ENCODE data around the gene CD58.
"Not testable (repeated sequence)": the region's sequence is repeated elsewhere in the genome, so short reads cannot be mapped to it uniquely, and the experiment has no call there.

Gene CD58

DNA sequence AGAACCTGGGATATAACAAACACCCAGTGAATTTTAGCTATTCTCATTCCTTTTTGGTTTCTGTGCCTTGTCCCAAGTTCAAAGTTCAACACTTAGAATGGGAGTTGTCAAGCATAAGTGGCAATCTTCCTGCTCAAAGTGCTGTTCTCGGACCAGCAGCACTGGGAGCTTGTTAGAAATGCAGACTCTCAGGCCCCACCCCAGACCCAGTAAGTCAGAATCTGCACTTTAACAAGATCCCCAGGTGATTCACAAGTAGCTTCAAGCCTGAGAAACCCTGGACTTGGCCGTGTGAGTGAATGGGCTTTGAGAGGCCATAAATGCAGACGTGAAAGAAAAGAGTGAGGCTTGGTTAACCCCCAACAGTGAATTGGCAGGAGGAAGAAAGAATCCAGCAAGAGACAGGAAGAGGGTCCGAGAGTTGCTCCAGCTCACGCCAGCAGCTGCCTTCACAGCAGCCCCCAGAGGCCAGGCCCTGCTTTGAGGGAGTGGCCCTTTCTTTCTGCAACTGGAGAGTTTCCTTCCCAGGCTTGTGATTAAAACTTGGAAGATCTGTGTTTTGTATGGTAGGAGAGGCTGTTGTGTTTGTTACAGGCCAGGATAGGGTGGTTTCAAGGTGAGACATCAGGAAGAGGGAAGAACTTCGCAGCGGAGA, 21.3 kb upstream of the CD58 start:
- not testable (repeated sequence) for DNase-seq

DNA sequence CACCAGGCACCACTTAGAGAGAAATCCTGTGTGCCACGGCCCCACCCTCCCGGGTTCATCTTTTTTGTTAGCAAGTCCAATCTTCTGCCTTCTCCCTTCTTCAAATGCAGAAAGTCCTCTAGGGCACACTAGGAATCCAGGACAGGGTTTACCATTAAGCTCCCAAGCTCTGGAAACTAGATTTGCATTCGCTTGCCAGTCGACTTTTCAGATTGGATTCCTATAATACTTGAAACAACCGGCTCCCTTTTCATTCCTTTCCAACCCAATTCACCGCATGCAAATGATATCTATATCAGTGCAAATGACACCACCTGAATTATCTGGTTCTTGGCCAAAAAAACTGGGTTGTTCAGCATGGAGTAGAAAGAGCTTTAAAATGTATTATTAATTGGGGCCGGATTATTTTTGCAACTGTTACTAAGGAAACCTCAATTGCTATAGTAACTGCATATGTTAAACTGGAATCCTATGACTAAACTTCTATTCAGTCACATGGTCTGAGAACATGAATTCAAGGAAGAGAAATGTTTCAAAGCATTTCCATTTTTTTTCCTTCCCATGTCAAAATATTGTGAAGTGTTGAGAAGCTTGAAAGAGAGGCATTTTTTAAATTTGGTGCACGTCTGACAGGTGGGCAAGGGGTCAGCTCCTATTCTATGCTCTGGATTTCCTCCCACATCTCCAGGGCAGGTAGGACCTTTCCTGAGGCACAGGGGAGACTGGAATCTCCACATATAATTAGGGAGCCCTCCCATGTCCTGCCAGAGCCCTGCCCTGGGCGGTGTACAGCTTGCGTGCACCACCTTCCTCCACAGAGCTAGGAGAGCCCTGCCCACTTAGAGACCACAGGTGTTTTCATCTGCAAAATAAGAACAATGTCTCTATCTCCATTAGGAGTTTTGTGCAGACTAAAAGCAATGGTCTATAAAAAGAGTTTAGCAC, 20.5 kb upstream of the CD58 start:
- DNase-seq, result not testable (repeated sequence)

DNA sequence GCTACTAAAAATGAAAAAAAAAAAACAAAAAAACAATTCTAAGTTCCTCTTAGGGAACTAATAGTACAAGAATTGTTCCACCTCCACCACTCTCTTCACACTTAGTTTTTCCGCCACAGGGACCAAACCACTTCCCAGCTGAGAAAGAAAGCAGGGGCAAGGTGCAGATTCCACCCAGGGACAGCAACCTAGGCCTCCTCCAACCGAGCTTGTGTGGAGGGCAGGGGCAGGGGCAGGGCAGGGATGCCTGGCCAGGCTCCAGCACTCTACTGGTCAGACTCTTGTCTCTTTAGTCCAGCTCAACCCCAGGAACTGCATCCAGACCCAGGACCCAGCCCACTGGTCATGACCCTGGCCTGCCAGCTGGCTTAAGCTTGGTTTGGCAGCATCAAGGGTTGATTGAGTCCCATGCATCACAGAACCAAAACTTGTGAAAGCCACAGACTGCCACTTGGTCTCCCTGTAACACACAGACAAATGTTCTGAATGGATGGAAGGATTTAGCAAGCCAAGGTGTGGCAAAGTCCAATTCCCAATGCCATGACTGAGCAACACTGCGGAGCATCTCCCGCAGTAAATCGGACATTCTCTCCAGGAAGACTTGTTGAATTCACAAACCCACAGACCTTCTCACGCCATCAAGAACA, 19.7 kb upstream of the CD58 start:
- not testable (repeated sequence) for DNase-seq

DNA sequence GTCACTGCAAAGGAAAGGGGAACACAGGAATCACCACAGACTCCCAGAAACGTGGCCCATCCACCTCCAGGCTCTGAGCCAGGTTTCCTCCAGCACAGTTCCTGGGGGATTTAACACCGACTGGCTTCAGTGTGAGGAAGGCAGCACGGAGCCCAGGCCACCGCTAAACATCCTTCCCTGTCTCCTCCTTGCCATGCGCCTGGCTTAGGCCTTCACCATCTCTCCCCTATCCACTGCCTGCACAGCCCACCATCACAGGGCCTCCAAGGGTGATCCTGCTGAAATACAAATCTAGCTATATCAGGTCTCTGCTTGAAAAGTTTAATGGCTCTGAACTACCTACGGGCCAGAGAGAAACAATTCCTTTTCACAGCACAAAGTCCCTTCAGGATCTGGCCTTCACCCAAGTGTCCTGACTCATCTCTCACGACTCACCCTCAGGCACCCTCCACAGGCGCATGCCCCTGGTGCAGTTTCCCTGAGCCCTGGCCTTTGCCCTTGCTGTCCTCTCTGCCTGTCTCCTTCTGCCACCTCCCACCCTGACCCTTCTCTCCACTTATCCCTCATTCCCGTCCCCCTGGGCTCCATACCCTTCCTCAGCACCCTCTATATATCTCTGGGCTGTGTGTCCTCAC, 18.4 kb upstream of the CD58 start:
- not testable (repeated sequence) for DNase-seq

DNA sequence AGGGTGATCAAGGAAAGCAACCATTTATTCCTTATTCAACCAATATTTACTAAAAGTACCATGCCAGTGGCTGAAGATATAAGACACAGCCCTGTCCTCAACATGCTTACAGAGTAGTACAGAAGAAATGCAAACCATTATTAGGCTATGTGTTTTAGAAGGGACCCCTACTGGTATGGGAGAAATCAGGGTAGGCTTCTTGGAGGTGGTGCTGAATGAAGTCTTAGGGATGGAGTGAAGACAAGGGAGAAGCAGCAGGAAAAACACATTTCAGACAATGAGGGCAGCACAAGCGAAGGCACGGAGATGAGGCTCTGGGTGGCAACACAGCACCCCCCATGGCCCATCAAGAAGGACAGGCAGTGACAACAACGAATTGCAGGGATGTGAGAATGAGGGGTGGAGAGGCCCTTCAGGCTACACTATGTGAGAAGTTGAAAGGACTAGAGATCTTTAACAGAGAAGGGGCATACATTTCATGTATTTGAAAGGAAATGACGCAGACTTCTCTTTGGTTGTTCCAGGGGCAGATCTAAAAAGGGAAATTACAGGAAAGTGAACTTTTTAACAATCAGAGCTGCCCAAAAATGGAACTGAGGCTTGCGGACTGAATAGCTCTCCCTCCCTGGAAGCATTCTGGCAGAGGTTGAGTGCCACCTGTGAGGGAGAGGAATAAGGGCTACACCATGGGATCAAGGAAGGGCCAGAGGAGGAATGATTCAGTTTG, 16.8 kb upstream of the CD58 start:
- DNase-seq, result no peak

DNA sequence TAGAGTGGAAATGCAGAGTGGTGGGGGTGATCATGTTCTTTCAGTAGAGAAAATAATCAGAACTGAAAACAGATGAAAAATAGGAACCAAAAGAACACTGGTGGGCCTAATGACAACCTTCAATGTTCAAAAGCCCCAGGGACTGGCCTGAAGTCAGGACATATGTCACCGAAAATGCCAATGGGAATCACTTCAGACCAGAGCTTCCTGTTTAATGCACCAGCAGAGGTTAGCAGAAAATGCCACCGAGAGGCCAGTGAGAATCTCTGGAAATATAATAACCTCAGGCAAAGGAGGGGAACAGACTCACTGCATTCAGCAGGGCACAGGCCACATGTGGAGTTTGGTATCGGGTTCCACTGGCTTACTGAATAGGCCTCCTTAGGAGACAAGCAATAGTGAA, 15.9 kb upstream of the CD58 start:
- peak in 1 of 2 experiments; percentile 12 for DNase-seq

DNA sequence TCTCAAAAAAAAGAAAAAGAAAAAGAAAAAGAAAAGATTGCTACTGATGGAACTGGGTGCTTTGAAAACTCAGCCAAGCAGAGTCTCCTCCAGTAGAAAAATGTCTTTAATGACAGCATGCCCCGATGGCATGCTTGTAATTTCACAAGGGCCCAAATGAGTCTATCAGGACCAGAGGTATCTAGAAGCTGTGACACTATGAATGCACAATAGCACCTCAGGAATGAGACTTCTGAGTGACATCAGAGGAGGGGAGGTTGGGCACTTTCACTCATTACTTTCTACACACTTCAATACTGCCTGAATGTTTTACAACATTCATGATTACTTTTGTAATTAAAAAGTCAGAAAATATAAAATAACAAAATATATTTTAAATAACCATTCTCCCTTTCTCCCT, 15.1 kb upstream of the CD58 start:
- no peak for DNase-seq

DNA sequence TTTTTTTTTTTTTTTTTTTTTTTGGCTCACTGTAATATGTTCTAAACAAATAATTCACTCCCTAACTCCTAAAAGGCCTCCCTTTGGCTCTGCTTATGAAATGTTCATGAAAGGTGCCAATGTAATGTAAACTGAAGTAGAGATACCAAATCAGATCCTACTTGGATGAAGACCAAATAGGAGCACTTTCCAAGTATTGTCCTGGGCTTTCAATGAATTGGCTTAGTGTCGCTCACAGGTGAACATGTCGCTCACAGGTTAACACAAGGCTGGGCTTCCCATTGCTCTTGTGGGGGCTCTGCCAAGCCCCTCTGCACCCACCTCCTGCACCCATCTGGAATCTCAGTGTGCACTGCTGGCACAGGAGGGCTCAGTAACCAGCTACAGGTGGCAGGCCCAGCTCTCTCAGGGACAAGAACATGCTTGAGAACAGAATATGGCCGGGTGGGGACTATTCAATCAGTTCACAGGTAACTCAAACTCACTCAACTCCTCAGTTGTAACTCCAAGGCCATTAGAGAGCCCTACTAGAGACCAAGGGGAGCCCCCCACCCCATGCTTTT, 10.6 kb upstream of the CD58 start:
- DNase-seq, result no peak

DNA sequence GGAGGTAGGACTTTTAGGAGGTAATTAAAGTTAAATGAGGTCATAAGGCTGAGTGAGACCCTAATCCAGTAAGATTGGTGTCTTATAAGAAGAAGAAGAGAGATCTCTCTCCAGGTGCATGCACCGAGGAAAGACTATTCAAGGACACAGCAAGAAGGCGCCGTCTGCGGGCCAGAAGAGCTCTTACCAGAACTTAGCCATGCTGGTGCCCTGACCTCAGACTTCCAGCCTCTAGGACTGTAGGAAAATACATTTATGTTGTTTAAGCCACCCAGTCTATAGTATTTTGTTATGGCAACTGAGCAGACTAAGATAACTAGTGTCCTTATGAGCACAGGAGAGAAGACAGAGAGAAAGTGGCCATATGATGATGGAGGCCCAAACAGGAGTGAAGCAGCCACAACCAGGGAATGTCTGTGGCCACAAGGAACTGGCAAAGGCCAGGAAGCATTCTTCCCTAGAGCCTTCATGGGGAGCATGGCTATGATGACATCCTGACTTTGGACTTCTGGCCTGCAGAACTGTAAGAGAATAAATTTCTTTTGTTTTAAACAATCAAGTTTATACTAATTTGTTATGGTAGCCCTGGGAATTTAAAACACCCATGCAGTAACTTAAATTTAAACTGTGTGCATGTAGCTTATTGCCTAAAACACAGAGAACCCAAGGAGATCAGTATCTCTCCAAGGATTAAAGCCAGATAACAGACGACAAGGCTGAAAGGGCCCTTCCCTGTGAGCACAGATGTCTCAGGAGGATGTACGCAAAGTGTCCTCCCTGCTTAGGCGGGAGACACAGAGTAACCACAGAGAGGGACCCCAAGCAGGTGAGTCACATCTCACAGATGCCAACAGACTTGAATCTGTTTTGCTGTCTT, 9.9 kb upstream of the CD58 start:
- no peak for DNase-seq

DNA sequence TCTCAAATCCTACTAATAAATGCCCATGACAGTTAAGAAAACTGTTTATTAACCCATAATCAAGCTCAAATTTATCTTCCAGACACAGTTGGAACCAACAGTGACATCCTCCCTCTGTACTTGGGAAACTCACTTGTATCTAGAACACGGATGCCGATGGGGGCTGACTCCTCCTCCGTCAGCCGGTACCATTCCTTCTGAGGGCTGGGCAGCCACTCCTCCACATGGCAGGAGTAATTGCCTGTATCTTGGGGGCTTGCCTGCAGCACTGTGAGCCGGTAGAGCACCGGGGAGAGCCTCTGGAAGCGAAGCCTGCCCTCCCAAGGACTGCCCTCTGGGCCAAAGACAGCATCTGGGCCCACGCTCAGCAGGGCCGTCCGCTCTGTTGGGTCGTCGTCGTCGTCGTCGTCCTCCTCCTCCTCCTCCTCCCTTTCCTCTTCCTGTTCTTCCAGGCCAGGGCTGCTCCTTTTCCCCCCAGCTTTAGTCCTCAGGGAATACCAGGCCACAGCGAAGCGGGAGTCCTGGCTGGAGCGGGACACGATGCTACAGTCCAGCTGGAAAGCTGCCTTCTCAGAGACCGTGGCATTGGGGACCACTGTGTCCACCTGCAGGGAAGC, 8.5 kb upstream of the CD58 start:
- no peak for DNase-seq

DNA sequence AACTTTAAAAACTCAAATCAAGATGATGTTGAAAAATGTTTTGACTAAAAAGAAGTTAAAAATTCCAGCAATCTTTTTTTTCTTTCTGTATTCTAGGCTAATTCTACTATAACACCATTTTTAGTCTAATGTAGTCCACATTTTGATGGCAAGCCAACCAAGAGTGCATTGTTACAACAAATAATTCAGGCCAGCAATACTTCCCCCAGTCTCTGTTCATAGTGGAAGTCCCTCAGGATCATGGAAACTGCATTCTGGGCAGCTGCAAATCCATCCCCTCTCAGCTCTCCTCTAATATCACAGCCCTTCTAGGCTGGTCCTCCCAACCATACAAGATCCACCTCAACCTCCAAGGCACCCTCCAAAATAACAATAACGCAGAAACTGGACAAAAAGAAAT, 7.8 kb upstream of the CD58 start:
- no peak for DNase-seq

DNA sequence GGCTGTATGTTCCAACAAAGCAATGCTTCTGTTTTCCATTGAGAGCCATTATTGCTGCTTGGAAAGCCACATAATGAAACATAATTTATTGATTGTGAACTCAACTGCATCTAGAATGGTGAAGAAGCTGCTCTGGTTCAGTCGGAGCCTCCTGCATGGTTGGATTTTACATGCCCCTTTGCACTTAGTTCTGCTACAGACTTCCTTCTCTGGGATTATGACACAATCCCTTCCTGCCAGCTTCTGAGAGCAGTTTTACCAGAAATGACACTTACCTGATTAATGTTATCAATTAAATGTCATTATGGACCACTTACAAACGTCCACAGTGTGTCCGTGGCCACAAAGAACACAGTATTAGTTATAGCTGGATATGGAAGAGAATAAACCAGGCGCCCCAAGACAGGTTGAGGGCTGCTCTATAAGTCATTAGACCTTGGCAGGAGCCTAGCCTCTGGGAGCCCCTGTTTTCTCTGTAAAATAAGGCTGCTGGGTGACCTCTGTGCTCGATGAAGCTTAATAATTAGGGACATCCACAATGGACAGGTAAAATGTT, 7.0 kb upstream of the CD58 start:
- no peak for DNase-seq

DNA sequence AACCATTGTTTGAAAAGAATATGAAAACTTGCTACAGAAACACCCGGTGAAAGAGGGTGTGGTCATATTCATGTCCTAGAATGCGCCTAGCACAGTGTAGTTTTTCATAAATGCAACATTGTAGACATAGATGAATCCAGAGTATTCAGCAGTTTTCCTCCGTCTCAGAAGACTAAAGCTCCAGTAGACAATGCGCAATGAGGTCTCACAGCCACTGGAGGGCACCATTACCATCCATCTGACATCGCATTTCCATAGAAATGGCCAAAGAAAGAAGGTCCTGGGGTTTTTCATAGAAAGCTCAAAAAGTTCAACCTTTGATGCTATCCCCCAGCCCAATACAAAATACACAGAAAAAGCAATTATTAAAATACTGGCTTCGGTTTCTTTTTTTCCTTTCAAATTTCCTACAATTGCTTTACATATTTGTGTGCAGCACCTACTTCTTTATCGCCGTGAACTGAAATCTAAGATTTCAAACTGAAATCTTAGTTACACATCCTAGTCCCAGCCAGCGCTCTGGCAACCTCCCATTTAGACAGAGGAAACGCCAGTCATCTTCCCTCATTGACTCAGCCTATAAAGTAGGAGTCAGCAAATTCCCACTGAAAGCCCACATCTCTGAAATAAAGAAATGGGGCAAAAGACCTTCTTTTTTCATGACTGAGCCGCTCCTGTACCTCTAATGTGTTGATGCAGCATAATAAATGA, 3.9 kb upstream of the CD58 start:
- peak; percentile 30 to 84 for DNase-seq

DNA sequence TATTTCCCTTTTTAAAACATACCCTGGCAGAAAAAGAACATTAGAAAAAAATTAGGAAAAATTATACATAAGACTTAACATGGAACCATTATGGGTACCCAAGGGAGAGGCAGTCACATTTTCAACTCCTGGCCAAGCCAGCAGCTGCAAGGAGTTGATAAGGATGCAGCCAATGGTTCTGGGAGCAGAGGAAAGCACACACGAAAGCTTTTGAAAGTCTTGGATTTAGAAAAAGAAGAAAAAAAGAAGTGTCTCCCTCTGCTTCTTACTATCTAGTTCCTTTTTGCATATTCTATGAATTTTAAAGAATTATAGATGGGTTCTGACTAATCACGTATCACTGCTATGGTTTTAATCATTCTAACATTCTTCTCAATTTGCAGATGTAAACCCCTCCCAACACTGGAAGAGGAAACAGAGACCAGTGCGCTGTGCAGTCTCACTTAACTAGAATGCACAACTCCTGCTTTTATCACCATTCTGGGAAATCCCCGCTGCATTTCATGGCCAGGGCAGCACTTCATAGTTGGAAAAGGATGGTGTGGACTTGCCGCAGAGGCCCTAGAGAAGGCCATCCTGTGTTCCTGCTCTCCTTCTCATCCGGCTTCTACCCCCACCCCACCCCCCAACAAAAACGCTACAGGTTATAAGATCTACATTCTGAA, 2.7 kb upstream of the CD58 start:
- no peak for DNase-seq

DNA sequence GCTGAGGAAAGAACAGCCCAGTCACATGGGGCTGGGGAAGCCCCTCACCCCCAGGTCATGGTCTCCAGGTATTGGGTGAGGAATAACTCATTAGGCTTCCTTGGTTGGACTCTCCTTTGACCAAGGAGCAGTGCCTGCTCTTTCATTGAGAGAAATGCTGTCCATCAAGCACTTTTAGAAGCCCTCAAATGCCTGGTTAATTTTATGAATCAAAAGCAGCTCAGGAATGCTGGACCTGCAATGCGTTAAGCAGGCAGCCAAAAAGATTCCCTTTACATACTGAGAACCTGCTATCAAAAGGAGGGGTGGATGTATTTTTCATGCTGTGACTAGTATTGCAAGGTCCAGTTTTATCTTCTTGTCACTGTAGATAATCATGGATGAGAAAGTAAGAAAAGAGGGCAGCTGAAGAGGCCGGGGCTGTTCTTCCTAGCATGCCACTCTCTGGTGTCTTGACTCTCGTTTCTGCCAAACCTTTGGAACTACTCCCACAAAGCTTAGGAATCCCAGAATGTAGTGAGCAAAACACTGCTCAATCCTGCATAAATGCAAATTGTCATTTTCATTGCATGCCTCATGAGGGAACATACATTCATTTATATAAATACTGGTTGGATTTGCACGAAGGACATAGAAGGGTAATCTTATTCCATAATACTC, 2.1 kb upstream of the CD58 start:
- no peak for DNase-seq

DNA sequence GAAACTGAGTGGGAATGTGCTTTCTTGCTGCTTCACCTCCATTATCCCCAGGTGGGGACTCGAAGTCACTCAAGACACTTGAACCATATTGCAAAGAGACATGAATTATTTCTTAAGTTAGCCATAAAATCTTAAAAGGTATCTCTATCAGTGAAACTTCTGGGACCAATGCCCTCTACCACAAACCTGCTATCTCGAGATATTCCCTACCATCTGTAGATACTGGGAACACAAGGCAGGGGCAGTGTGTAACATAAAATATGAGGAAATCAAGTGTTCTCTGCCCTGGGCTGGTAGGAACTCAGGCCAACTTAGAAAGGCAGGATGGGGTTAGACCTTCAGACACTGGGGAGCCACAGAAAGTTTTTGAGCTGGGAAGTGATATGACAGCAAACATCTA, 1.3 kb upstream of the CD58 start:
- no peak for DNase-seq

DNA sequence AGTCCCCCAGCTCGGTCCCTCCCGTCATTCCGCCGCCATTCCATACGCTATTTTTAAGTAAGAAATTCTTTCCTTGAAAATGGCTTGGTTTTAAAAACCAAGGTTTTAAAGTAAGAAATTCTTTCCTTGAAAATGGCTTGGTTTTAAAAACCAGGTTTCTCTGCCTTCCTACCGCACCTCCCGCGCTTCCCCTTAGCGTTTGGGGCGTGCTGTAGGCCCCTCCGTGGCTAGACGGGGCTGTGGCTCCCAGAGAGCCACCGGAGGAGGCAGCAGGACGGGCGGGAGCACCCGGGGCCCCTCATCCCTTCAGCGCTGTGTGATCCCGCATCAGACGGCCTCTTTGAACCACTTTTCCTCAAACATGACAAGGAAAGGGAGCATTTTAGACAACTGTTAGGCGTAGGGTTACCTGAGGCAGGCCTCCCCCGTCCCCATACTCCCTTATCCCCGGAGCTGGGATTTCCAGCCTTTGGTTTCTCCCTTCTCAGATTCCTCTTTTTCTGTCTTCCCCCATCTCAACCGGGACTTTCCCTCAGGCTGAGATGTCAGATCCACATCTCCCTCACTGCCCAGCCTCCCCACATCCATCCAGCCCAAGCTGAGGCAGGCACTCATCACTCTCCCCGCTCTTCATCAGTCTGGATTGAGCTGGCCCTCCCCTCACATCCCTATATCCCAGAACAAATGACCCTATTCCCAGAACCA, 541 bp upstream of the CD58 start:
- DNase-seq, result peak in 1 of 2 experiments; percentile 58

All from NCI-H526 (cell line).